HG03442 (cell line): ENCODE measurements around the gene HMCES.

Experiments used
- ATAC-seq: cut with Tn5 transposase; IDR thresholded peaks from one replicate; pipeline ENCODE4 v1.9.1; 2021; ENCODE audit warnings: mild to moderate bottlenecking, moderate library complexity; ENCODE audit not compliant: unreplicated experiment

HMCES gene

GRCh38 chr3:129304146-129304961 is 25.7 kb downstream of the HMCES start:
- no peak for ATAC-seq

DNA sequence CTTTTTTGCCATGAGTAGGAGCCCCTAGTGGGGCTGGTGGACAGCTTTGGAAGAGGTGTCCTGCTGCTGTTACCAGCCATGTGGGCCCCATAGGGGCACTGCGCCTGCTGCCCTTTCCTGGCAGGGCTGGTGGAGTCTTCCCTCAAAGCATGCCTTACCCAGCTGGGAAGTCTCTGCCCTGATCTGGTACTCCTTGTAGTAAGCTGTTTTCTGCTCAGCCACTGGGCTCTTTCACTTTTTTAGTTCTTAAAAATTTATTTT is 26.2 kb downstream of the HMCES start:
- no peak for ATAC-seq

DNA sequence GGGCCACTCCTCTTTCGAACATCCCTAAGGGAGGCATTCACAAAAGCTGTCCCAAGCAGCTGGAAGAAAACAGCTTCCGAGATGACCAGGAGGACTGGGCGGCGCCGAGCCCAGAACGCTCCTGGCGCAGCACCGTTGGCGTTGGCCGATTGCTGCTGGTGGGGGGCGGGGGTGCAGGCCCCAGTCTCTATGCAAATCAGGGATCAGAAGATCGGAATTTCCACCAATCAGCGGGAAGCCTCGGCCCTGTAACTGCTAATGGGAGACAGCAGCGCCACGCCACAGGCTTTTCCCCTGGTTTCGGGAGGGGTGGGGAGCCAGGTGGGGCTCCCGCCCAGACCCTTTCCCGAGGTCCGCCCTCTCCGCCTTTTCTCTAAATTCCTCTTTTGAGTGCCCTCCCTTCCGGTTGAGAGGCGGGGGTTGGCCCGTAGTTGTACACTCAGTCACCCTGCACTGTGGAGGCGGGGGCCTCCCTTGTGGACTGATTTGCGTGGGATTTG is 27.0 kb downstream of the HMCES start:
- ATAC-seq, result peak; percentile 37

DNA sequence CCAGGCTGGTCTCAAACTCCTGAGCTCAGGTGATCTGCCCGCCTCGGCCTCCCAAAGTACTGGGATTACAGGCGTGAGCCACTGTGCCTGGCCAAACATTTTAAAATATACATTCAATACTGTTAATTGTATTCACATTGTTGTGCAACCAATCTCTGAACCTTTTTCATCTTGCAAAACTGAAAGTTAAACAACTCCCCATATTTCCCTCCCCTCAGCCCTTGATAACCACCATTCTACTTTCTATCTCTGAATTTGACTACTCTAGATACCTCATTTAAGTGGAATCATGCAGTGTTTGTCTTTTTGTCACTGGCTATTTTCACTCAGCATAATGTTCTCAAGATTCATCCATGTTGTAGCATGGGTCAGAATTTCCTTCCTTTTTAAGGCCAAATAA is 30.0 kb downstream of the HMCES start:
- ATAC-seq, result no peak

GRCh38 chr3:129310111-129311011 is 31.7 kb downstream of the HMCES start:
- ATAC-seq, result peak; percentile 39

DNA sequence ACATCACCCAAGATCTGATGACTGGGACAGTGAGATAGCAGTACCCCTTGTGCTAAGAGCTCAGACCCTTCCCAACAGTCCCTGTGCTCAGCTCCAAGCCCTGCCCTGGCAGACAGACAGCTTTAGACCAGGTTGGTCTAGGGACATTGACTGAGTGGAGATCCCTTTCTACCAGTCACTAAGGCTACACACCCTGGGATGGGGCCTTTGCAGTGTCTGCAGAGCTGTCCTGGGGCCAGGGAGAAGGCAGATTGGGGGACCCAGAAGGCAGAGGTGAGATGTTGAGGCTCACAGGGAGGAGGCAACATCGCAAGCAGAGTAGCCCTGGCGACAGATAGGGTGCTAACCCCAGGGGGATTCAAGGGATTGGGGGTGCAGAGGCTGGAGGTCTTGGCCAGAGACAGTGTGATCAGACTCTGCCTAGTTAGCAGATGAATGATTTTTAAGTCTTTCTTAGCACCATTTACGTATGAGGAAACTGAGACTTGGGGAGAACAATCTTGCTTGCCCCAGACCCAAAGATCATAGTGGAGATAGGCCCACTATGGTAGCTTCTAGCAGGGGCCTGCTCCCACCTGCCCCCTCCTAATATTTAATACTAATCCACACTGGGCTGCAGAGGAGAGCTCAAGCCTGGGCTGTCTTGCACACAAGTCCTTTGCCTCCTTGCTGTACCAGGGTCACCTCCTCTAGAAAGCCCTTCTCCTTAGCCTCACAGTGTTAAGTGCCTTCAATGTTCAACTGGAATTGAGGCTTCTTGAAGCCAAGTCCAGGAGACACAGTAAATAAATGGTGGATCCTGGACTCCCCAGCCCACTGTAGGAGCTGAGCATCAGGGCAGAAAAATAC is 32.6 kb downstream of the HMCES start:
- no peak for ATAC-seq

GRCh38 chr3:129312021-129312639 is 33.5 kb downstream of the HMCES start:
- ATAC-seq, result no peak

DNA sequence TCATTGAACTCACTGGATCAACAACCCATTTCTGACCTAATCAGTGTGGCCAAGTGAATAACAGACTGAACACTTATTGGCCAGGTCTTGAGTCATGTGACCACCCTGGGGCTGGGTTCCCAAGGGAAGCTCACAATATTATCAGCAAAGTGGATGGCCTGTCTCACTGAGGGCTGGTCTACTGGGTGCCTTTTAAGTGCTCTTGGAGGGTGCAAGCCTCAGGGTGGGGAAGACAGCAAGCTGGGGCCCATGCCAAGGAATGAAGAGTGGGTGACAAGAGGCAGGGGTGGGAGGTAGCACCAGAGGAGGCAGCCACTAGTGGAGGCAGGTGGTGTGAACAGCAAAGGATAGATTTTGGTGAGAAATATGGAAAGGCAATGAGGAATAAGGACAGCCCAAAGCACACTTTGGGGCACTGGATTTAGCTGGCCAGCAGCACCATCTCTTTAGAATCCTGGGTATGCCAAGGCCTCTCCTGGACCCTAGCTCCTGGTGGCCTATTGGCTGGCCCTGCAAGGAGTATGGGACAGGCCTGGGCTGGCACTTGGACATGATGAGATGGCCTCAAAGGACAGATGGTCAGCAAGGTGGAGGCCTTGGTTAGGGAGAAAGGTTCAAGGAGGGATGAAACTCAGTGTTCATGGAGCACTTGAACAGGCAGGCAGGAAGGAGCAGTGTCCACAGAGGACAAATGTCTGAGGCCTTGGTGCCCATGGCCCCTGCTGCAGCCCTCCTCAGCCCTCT is 34.2 kb downstream of the HMCES start:
- no peak for ATAC-seq

DNA sequence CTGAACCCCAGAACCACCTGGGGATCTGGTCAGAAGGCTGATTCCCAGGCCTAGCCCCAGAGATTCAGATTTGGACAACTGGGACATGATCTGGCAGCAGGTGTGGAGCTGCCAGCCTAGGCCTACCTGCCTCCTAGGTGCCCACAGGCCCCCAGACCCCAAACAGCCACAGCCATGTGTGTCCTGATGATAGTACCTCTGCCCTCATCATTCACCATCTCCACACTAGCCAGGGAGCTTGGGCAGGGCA is 34.7 kb downstream of the HMCES start:
- no peak for ATAC-seq

DNA sequence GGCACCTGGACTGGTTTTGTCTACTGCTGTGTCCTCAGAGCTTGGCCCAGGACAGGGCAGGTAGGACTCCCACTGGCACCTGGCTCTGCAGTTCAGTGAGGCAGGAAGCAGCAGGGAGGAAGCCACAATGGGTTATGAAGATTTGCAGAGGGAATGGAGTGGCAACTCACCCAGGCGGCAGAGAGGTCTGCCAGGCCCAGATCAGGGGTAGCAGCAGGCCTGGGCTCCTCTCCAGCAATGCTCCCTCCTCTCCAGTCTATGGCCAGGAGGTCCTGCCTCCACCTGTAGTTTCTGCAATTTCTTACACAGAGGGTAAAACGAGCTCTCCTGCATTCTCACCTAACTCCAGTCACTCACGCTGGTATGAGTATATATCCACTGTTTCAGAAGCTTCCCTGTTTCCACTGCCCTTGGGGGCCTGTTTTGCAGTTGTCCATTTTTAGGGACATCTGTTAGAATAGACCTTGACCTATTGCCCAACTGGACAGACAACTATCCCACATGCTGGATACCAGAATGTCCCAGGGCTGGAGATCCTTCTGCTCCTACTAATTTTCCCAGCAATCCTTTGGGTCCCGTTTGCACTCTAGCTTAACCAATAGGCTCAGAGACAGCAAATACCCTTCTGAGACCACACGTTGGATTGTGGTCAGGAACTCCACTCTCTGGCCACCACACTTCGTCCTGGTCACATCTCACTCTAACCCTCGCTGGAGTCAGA is 35.2 kb downstream of the HMCES start:
- ATAC-seq, result no peak

DNA sequence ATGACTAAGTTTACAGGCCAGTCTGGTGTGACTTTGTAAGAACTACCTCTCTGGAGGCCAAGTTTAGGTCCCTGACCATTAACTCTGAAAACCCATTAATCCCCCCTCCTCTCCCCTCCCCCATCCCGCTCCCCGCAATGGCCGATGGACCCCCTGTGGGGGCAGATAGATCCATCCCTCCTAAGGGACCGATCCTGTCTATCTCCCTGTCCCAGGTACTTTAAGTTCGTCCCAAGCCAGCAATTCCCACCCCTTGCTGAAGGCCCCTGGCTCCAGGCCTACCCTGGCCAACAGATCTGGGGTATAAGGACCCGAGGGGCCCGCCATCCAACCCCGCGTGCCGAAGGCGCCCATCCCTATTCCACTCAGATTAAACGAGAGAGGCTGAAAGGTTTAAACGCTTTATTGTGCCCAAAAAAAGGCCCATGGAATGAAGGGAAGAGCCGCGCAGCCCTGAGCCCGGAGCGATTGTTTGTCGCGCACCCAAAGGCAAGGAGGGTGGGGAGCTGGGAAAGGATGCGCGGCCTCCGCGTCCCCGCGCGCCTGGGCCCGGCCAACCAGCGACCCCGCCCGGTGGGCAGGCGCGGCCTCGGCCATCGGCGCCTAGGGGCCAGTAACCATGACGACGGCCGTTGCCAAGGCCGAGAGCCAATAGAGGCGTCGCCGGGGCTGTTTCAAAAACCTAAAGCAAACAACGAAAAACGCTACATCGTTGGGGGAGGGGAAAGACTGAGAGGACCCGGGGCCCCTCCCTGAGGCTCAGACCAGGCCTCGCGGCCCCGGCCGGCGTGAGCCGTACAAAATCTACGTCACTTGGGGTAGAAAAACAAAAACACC is 35.9 kb downstream of the HMCES start:
- no peak for ATAC-seq

DNA sequence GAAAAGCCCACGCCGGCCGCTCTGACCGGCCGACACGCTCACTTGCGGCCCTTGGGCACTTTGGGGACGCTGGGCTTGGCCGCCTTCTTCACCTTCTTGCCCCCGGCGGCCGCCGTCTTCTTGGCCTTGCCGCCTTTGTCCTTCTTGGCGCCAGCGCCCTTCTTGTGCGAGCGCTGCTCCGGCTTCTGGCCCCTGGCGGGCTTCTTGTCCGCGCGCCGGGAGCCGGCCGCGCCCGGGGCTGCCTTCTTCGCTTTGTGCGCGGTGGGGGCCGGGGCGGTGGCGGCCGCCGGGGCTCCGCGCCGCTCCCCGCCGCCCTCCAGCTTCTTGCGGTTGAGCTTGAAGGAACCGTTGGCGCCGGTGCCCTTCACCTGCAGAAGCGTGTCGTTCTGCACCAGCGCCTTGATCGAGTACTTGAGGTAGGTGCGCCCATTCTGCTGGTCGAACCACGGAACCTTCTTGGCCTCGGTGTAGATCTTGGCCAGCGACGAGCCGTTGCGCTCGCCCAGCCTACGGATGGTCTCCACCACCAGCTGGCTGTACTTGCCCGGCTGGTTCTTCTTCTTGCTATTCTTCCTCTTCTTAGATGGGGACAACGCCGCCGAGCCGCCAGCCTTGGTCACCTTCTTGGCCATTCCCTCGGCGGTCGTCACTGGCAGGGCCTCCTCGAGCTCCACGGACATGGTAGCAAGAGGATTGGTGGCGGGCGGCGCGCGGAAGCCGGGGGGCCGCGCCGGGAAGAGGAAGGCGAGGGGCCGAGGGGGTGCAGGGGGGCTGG is 36.7 kb downstream of the HMCES start:
- ATAC-seq, result no peak

- ATAC-seq, result no peak
These were observed 37.3 kb downstream of the HMCES start for GRCh38 chr3:129315998-129316247.

- ATAC-seq, result peak; percentile 29
These were observed 37.8 kb downstream of the HMCES start for GRCh38 chr3:129316248-129317013.

- no peak for ATAC-seq
These were observed 38.5 kb downstream of the HMCES start for GRCh38 chr3:129317014-129317771.

DNA sequence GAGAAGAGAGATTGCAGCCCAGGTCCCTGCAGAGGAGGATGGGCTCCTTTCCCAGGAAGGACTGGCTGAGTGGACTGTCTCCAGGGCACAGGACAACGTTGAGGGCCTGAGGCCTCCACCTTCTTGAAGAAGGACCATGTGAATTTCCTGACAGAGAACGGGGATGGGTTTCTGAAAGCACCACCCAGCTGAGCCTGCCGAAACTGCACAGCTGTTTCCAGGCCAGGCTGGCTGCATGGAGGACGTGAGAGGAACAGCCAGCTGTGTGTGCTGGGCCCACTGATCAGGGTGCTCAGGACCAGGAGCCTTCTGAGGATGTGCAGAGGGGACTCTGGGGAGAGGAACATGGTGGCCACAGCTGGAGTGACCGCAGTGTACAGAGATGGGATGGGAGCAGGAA is 39.2 kb downstream of the HMCES start:
- no peak for ATAC-seq

- ATAC-seq, result no peak
These were observed 40.3 kb downstream of the HMCES start for GRCh38 chr3:129318921-129319320.
